GM21360 (cell line): Measurements from ENCODE around the gene MTMR2.

Source experiments
- ATAC-seq: cut with Tn5 transposase; IDR thresholded peaks from one replicate; pipeline ENCODE4 v1.9.1; 2021; ENCODE audit warnings: mild to moderate bottlenecking, moderate library complexity; ENCODE audit not compliant: unreplicated experiment

MTMR2 gene

GRCh38 chr11:95918720-95919119 is 5.2 kb downstream of the MTMR2 start:
- ATAC-seq = no peak

GRCh38 chr11:95918056-95918455 is 5.9 kb downstream of the MTMR2 start:
- no peak for ATAC-seq

- ATAC-seq = no peak
Measured at GRCh38 chr11:95917193-95918036, 6.5 kb downstream of the MTMR2 start.

- no peak for ATAC-seq
Measured at GRCh38 chr11:95916049-95916448, 7.9 kb downstream of the MTMR2 start.

GRCh38 chr11:95915051-95915450 is 8.9 kb downstream of the MTMR2 start:
- no peak for ATAC-seq

GRCh38 chr11:95913830-95914615 is 9.9 kb downstream of the MTMR2 start:
- ATAC-seq = no peak

- no peak for ATAC-seq
Measured at GRCh38 chr11:95912902-95913560, 10.9 kb downstream of the MTMR2 start.

- ATAC-seq = no peak
Measured at GRCh38 chr11:95911369-95911759, 12.5 kb downstream of the MTMR2 start.

GRCh38 chr11:95910638-95911368 is 13.1 kb downstream of the MTMR2 start:
- ATAC-seq = no peak

- ATAC-seq = no peak
Measured at GRCh38 chr11:95908826-95909225, 15.1 kb downstream of the MTMR2 start.

- no peak for ATAC-seq
Measured at GRCh38 chr11:95907476-95907875, 16.4 kb downstream of the MTMR2 start.

GRCh38 chr11:95904009-95904650 is 19.8 kb downstream of the MTMR2 start:
- no peak for ATAC-seq

GRCh38 chr11:95898782-95899181 is 25.1 kb downstream of the MTMR2 start:
- ATAC-seq = no peak

- ATAC-seq = no peak
Measured at GRCh38 chr11:95897731-95898130, 26.2 kb downstream of the MTMR2 start.

- ATAC-seq = no peak
Measured at GRCh38 chr11:95895815-95896214, 28.1 kb downstream of the MTMR2 start.

GRCh38 chr11:95892892-95893570 is 30.9 kb downstream of the MTMR2 start:
- no peak for ATAC-seq

GRCh38 chr11:95892492-95892891 is 31.4 kb downstream of the MTMR2 start:
- ATAC-seq = no peak

GRCh38 chr11:95891423-95892170 is 32.3 kb downstream of the MTMR2 start:
- no peak for ATAC-seq

GRCh38 chr11:95888852-95889251 is 35.1 kb downstream of the MTMR2 start:
- no peak for ATAC-seq
